MM.1S (cell line): ENCODE results near the gene ADAM10.

Source experiments
- DNase-seq: peaks from one replicate; pipeline ENCODE4 v3.0.0-alpha.2; 2015
- H2AFZ ChIP-seq: fragments of 300-600 bp; sonication (generic); 2 replicates; pipeline ENCODE4 v1.6.0; 2016; ENCODE audit warnings: antibody characterized with exemption, low read length
- H3F3A ChIP-seq: fragments of 300-600 bp; sonication (generic); 2 replicates; pipeline ENCODE4 v1.6.1; 2016; ENCODE audit warnings: mild to moderate bottlenecking, antibody characterized with exemption, low read length, moderate library complexity, mixed read lengths; ENCODE audit not compliant: insufficient read depth
- H3K27ac ChIP-seq: fragments of 300-600 bp; sonication (generic); 2 replicates; pipeline ENCODE4 v1.5.1; 2016; ENCODE audit warnings: mild to moderate bottlenecking, low read length
- H3K27me3 ChIP-seq: fragments of 300-600 bp; sonication (generic); replicated peaks from 2 replicates; pipeline ENCODE4 v1.6.0; 2016; ENCODE audit warnings: low read length; ENCODE audit not compliant: insufficient read depth
- H3K36me3 ChIP-seq: fragments of 300-600 bp; sonication (generic); replicated peaks from 2 replicates; pipeline ENCODE4 v1.6.1; 2016; ENCODE audit warnings: mild to moderate bottlenecking, low read length, mixed read lengths; ENCODE audit not compliant: insufficient read depth
- H3K4me1 ChIP-seq: fragments of 300-600 bp; sonication (generic); 2 replicates; pipeline ENCODE4 v1.6.1; 2016; ENCODE audit warnings: low read length, mixed read lengths
- H3K4me2 ChIP-seq: fragments of 300-600 bp; sonication (generic); 2 replicates; pipeline ENCODE4 v1.6.0; 2016; ENCODE audit warnings: low read depth, low read length
- H3K4me3 ChIP-seq: fragments of 300-600 bp; sonication (generic); 2 replicates; pipeline ENCODE4 v1.5.1; 2016; ENCODE audit warnings: low read length, mixed read lengths
- H3K79me2 ChIP-seq: fragments of 300-600 bp; sonication (generic); 2 replicates; pipeline ENCODE4 v1.6.1; 2016; ENCODE audit warnings: mixed run types, low read length, mixed read lengths
- H3K9ac ChIP-seq: fragments of 300-600 bp; sonication (generic); 2 replicates; pipeline ENCODE4 v1.6.1; 2016; ENCODE audit warnings: low read length, mixed read lengths
- H3K9me2 ChIP-seq: fragments of 300-600 bp; sonication (generic); replicated peaks from 2 replicates; pipeline ENCODE4 v1.6.1; 2016; ENCODE audit warnings: mild to moderate bottlenecking, low read length, mixed read lengths; ENCODE audit not compliant: insufficient read depth
- H3K9me3 ChIP-seq: fragments of 300-600 bp; sonication (generic); replicated peaks from 2 replicates; pipeline ENCODE4 v1.6.1; 2016; ENCODE audit warnings: mild to moderate bottlenecking, low read length, mixed read lengths; ENCODE audit not compliant: insufficient read depth
- H4K20me1 ChIP-seq: fragments of 300-600 bp; sonication (generic); 2 replicates; pipeline ENCODE4 v1.6.1; 2016; ENCODE audit warnings: mild to moderate bottlenecking, low read length, moderate library complexity, mixed read lengths; ENCODE audit not compliant: insufficient read depth
- EZH2 ChIP-seq: fragments of 300-600 bp; sonication (generic); optimal IDR thresholded peaks from 2 replicates; pipeline ENCODE3; 2017; ENCODE audit warnings: low read depth, mild to moderate bottlenecking, antibody characterized with exemption, low read length, mixed read lengths
- EZH2phosphoT487 ChIP-seq: fragments of 300-600 bp; sonication (generic); IDR thresholded peaks from 2 replicates; pipeline ENCODE4 v1.6.1; 2018; ENCODE audit warnings: antibody characterized with exemption, low read length
- TF ChIP-seq, protein P1 (sequence below): fragments of 300-600 bp; sonication (generic); IDR thresholded peaks from 2 replicates; pipeline ENCODE4 v1.5.1; 2016; ENCODE audit warnings: antibody characterized with exemption, low read length, mixed read lengths

Gene ADAM10

GRCh38 chr15:58584789-58585461 lies 164.6 kb downstream of the ADAM10 start:
- no peaks in the 10 kb centered on the region for H3K79me2 ChIP-seq
- no peak overlapping the region for H3K4me3 ChIP-seq
- H3F3A ChIP-seq, result peaks cover 5% of the 10 kb centered on the region
- no peaks in the 10 kb centered on the region for H3K9me3 ChIP-seq
- H3K27ac ChIP-seq, result peak overlapping the region; percentile 1; the same call in 1 of the 2 replicates
- TF ChIP-seq EZH2phosphoT487, result no peak
- TF ChIP-seq, protein P1, sequence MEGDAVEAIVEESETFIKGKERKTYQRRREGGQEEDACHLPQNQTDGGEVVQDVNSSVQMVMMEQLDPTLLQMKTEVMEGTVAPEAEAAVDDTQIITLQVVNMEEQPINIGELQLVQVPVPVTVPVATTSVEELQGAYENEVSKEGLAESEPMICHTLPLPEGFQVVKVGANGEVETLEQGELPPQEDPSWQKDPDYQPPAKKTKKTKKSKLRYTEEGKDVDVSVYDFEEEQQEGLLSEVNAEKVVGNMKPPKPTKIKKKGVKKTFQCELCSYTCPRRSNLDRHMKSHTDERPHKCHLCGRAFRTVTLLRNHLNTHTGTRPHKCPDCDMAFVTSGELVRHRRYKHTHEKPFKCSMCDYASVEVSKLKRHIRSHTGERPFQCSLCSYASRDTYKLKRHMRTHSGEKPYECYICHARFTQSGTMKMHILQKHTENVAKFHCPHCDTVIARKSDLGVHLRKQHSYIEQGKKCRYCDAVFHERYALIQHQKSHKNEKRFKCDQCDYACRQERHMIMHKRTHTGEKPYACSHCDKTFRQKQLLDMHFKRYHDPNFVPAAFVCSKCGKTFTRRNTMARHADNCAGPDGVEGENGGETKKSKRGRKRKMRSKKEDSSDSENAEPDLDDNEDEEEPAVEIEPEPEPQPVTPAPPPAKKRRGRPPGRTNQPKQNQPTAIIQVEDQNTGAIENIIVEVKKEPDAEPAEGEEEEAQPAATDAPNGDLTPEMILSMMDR, result no peak
- TF ChIP-seq EZH2, result no peak
- H2AFZ ChIP-seq, result no peak overlapping the region
- no peak overlapping the region for H3K4me2 ChIP-seq
- H3K9ac ChIP-seq, result no peak overlapping the region
- no peaks in the 10 kb centered on the region for H4K20me1 ChIP-seq
- peaks cover 12% of the 10 kb centered on the region for H3K4me1 ChIP-seq
- no peaks in the 10 kb centered on the region for H3K27me3 ChIP-seq
- H3K9me2 ChIP-seq, result no peaks in the 10 kb centered on the region
- H3K36me3 ChIP-seq, result no peaks in the 10 kb centered on the region
- DNase-seq, result no peak

DNA sequence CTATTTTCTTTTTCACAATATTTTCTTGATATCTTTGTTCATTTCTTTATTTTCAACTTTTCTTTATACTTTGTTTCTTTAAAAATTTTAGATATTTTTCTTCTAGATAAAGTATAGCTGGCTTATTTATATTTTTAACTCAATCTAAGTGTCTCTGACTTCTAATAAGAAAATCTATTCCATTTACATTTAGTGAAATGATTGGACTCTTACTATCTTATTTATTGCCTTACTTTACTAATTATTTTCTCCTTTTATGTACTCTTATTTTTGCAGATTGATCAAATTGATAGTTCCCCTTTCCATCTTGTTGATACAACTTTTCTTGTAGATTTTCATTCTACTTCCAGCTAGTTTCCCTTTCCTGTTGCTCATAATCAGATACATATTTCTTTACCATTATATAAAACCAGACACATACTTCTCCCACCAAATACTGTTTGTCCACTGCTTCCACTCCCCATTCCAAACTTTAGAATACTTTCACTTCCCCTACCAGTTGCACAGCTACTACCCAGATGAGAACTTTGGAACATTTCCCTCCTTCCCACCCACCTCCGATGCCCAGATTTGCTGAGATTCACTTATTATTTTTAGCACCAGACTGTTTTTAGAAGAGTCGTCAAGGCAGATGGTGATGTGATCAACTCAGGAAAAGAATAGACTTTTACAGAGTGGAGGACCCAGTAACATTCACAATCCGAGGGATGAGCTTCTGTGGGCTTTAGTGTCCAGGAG lies 166.2 kb downstream of the ADAM10 start:
- H3K4me2 ChIP-seq, result no peak overlapping the region
- H3K9me3 ChIP-seq, result no peaks in the 10 kb centered on the region
- DNase-seq, result no peak
- H2AFZ ChIP-seq, result no peak overlapping the region
- no peaks in the 10 kb centered on the region for H4K20me1 ChIP-seq
- TF ChIP-seq, protein P1, result no peak
- no peak overlapping the region for H3K9ac ChIP-seq
- H3K4me3 ChIP-seq, result no peak overlapping the region
- H3K36me3 ChIP-seq, result no peaks in the 10 kb centered on the region
- peaks cover 12% of the 10 kb centered on the region for H3K4me1 ChIP-seq
- no peaks in the 10 kb centered on the region for H3K9me2 ChIP-seq
- peaks cover 5% of the 10 kb centered on the region for H3F3A ChIP-seq
- no peaks in the 10 kb centered on the region for H3K79me2 ChIP-seq
- no peaks in the 10 kb centered on the region for H3K27me3 ChIP-seq
- no peak overlapping the region for H3K27ac ChIP-seq

DNA sequence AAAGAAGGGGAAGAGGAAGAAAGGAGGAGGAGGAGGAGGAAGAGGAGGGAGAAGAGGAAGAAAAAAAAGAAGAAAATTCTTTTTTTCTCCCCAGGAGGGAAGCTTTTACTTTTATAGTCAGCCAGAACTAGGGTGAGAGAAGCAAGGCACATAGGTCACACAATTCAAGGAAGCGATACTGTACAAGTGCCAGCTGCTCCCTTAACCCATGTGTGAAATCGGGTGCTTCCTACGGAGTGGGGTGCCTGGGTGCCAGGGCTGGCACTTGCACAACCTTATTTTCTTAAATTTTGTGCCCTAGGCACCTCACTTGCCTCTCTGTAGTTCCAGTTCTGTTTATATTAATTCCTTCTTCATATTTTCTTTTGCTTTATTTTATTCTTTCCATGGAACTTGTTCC lies 167.3 kb downstream of the ADAM10 start:
- Histone ChIP-seq H3K9ac (no peak overlapping the region), H3F3A (peaks cover 5% of the 10 kb centered on the region), H3K9me3 (no peaks in the 10 kb centered on the region), H3K79me2 (no peaks in the 10 kb centered on the region), H3K36me3 (no peaks in the 10 kb centered on the region), H3K4me2 (no peak overlapping the region), H2AFZ (no peak overlapping the region), H3K9me2 (no peaks in the 10 kb centered on the region), H3K27ac (no peak overlapping the region), H3K27me3 (no peaks in the 10 kb centered on the region), H3K4me1 (peaks cover 12% of the 10 kb centered on the region), H4K20me1 (no peaks in the 10 kb centered on the region), H3K4me3 (no peak overlapping the region)
- DNase-seq, result no peak
- TF ChIP-seq EZH2phosphoT487 (no peak), EZH2 (no peak)
- TF ChIP-seq, protein P1, result no peak
